HG02943 (cell line): Measurements from ENCODE around the gene VWF.

Experiments
- ATAC-seq: cut with Tn5 transposase; IDR thresholded peaks from one replicate; pipeline ENCODE4 v1.9.1; 2021; ENCODE audit warnings: mild to moderate bottlenecking, low read depth, moderate library complexity; ENCODE audit not compliant: unreplicated experiment

VWF gene

DNA sequence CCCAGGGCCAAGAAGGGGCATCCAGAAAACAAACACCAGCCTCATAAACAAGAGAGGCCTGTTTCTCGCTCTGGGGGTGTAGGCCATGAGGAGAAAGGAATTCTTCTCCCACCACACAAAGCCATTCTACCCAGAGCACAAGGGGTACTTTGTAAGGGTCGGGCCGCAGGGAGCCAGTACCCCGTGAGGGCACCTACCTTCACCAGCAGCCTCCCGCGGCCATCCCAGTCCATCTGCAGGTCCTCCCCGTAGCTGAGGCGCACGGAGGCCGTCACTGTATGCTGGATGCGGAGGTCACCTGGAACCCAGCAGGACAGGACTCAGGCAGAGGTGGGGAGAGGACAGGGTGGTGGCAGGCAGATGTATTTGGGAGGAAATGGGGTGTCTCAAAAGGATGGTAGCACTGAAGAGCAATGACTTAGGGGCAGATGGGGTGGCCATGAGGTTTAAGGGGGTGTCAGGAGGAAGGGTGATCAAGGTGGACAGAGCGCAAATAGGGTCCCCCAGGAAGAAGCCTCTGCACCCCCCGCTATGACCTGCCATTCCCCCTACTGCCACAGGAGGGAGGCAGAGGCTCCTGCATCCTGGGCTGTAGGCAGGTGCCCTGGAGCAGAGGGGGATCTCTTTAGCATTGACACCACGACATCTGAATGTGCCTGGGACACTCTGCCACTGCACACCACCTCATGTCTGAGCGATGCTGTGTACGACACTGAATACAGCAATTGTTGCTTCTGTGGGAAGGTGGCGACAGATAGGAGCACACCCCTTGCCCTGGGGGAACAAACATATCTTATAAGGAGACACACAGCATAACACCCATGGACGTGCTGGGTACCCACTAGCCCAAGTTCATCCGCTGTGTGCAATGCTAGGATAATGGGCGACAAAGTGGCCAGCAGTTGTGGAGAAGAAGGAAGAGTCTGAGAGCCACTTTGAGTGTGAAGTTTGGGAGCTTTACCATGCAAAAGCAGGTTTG, 61.4 kb downstream of the VWF start:
- no peak for ATAC-seq

- ATAC-seq = no peak
Measured at GRCh38 chr12:6062395-6062756, 62.1 kb downstream of the VWF start.

GRCh38 chr12:6061660-6062059, 62.8 kb downstream of the VWF start:
- ATAC-seq = no peak

GRCh38 chr12:6059860-6060565, 64.5 kb downstream of the VWF start:
- no peak for ATAC-seq

GRCh38 chr12:6059221-6059620, 65.2 kb downstream of the VWF start:
- no peak for ATAC-seq

- no peak for ATAC-seq
Measured at GRCh38 chr12:6058481-6059161, 65.8 kb downstream of the VWF start.

GRCh38 chr12:6057700-6058099, 66.8 kb downstream of the VWF start:
- ATAC-seq = no peak

- ATAC-seq = no peak
Measured at GRCh38 chr12:6056406-6057240, 67.8 kb downstream of the VWF start.

GRCh38 chr12:6053541-6053940, 70.9 kb downstream of the VWF start:
- no peak for ATAC-seq

- ATAC-seq = no peak
Measured at GRCh38 chr12:6052940-6053329, 71.5 kb downstream of the VWF start.

- ATAC-seq = no peak
Measured at GRCh38 chr12:6052206-6052939, 72.1 kb downstream of the VWF start.

GRCh38 chr12:6049992-6050391, 74.5 kb downstream of the VWF start:
- ATAC-seq = no peak

GRCh38 chr12:6049587-6049986, 74.9 kb downstream of the VWF start:
- no peak for ATAC-seq

DNA sequence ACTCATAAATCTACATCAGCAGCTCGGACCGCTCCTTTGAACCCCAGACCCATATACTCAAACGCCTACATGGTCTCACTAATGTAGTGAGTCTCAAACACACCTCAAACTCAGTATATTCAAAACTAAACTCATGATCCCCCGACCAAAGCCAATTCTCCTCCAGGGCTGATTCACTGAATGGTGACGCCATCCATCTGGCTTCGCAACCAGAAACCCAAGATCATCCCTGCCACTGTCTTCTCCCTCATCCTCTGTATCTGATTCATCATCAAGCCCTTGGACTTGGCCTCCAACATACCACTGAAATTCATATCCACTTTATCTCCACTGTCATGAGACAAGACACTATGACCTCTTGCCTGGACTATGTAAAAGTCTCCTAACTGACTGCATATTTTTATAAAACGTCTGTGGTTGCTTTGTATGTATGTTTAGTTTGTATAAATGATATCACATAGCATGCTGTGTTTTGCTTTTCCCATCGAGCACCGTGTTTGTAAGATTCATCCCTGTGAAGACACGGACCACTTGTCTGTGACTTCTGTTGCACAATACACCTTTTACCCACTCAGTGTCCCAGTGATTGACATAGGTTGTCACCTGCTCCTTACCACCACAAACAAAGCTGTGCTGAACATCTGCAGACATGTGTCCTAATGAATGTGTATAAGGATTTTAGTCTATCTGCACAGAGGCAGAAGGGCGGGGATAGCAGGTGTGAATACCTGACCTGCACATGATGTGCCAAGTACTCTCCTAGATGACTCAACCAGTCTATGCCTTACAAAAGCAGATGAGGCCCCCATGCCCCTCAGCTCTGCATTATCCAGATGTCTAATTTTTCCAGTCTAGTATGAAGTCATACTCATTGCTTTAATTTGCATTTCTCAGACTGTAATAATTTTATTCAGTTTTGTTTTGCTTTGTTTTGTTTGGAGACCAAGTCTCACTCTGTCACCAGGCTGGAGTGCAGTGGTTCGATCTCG, 76.9 kb downstream of the VWF start:
- ATAC-seq = no peak

GRCh38 chr12:6046511-6047180, 77.8 kb downstream of the VWF start:
- no peak for ATAC-seq

DNA sequence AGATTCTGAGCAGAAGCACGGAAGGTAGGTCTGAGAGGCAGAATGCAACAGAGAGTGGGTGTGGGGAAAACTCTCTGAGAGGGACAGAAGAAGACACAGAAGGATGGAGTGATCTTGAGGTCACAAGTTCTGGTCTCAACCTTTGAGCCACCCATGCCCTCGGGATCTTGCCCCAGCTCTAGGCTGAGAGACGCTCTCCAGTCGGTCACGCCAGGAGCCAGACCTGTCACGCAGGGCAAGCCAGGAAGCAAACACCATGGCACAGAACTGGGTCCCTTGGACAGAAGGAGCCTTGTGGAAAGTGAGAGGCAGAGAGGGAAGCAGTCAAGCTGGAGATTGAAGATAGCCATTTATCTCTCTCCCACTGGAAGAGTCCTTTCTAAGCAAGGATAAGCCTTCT, 79.0 kb downstream of the VWF start:
- no peak for ATAC-seq

DNA sequence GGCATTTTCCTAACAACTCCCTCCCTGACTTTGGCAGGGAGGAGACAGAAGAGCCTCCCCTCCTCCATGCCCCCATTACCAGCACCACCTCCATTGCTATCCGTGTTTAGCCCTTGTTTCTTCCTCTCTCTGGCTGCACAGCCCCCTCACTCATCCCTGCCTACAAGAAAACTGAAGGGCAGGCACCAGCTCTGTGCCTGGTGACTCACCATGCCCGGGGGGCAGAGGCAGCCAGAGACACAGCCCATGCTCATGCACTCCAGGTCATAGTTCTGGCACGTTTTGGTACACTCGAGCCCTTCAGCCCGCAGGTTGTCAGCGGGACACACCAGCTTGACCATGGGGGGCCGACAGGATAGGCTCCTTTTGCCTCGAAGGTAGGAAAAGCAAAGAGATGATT, 80.4 kb downstream of the VWF start:
- ATAC-seq = no peak

- ATAC-seq = no peak
Measured at GRCh38 chr12:6042446-6042845, 82.0 kb downstream of the VWF start.
